ENCODE data around the gene INPP1.

DNA sequence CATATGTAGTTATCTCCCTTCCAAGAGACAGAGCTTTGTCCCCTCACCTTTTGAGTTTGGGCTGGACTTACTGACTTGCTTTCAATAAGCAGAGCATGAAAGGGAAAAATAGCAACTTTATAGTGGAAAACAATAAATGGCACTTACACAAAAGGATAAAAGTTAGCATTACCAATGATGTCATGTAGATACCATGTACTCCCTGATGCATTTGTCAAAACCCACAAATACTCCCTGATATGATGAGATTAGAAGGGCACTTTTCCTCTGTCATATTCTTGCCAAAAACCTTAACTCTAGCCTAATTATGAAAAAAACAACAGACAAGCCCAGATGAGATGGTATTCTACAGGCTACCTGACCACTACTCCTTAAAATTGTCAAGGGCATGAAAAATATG, 39.7 kb upstream of the INPP1 start:
- TF ChIP-seq, protein P1, sequence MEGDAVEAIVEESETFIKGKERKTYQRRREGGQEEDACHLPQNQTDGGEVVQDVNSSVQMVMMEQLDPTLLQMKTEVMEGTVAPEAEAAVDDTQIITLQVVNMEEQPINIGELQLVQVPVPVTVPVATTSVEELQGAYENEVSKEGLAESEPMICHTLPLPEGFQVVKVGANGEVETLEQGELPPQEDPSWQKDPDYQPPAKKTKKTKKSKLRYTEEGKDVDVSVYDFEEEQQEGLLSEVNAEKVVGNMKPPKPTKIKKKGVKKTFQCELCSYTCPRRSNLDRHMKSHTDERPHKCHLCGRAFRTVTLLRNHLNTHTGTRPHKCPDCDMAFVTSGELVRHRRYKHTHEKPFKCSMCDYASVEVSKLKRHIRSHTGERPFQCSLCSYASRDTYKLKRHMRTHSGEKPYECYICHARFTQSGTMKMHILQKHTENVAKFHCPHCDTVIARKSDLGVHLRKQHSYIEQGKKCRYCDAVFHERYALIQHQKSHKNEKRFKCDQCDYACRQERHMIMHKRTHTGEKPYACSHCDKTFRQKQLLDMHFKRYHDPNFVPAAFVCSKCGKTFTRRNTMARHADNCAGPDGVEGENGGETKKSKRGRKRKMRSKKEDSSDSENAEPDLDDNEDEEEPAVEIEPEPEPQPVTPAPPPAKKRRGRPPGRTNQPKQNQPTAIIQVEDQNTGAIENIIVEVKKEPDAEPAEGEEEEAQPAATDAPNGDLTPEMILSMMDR (IDR thresholded peaks at IDR 0.05; ENCODE audit: insufficient read depth, low read length): no peak
- no peak for TF ChIP-seq POLR2AphosphoS5 (IDR thresholded peaks at IDR 0.05; ENCODE audit: low read depth)
- TF ChIP-seq REST (IDR thresholded peaks at IDR 0.05; ENCODE audit: insufficient replicate concordance, low read depth): no peak
- TF ChIP-seq GABPA (IDR thresholded peaks at IDR 0.05; ENCODE audit: low read depth): no peak
- no peak for TF ChIP-seq SPI1 (IDR thresholded peaks at IDR 0.05; ENCODE audit: borderline replicate concordance, low read depth)
